GM21737 (cell line): ENCODE results near the gene TMEM266.
"Not testable (repeated sequence)": the region's sequence is repeated elsewhere in the genome, so short reads cannot be mapped to it uniquely, and the experiment has no call there.

Experiments
- ATAC-seq: cut with Tn5 transposase; IDR thresholded peaks from one replicate; pipeline ENCODE4 v1.9.1; 2021; ENCODE audit warnings: mild to moderate bottlenecking, moderate library complexity; ENCODE audit not compliant: unreplicated experiment

Gene TMEM266, protein sequence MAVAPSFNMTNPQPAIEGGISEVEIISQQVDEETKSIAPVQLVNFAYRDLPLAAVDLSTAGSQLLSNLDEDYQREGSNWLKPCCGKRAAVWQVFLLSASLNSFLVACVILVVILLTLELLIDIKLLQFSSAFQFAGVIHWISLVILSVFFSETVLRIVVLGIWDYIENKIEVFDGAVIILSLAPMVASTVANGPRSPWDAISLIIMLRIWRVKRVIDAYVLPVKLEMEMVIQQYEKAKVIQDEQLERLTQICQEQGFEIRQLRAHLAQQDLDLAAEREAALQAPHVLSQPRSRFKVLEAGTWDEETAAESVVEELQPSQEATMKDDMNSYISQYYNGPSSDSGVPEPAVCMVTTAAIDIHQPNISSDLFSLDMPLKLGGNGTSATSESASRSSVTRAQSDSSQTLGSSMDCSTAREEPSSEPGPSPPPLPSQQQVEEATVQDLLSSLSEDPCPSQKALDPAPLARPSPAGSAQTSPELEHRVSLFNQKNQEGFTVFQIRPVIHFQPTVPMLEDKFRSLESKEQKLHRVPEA

DNA sequence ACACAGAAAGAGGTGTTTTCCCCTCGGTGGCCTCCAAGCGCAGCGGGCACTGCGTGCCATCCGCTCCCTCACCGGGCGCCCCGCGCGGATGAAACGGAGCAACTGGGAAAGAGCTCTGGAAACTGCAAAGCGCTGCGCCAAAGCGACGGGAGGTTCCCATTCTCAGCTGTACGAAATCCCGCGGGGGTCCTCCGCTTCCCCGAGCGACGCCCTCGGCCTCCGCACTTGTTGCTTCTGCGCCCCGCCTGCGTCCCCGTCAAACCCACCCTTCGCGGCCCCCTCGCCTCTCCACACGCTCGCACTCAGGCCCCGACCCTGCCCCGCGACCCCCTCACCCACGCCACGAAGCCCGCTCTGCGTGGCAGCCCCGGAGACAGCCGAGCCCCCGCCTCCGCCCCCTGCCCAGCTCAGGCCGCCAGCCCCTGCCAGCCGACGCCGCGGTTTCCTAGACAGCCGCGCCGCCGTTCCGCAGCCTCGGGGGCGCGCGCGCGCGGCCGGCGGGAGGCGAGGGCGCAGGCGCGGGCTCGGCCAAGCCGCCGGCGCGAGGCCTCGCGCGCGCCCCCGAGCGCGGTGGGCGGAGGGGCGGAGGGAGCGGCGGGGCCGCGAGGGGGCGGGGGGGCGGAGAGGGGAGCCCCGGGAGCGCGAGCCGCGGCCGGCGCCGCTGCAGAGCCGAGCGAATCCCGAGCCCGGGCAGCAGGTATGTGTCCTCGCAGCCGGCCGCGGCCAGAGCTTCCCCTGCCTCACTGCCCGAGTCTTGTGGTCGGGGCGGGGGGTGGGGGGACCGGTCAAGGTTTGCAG, at the start of gene TMEM266:
Gene TMEM266 (plus strand): TSS at position 666 of the 798 bp plus-strand sequence. CDS start 74,279 bp downstream, outside the sequence.
- ATAC-seq, result no peak

DNA sequence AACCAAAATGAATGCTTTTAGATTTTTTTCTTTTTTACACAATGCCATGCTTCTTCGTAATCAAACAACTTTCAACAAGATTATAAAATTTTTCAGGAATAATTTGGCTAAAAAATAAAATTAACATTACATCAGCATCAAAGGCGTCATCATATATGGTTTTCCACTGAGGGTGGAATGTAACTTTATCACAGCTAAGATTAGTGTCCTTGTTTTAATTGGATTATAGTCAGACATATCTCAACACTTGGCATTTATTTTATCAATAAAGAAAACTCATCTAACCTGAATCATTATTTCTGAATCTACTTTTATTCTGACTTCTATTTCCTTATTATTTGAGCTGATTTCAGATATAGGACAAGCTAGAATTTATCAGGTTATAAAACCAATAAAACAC, 49.2 kb upstream of the TMEM266 start:
- ATAC-seq, result no peak

DNA sequence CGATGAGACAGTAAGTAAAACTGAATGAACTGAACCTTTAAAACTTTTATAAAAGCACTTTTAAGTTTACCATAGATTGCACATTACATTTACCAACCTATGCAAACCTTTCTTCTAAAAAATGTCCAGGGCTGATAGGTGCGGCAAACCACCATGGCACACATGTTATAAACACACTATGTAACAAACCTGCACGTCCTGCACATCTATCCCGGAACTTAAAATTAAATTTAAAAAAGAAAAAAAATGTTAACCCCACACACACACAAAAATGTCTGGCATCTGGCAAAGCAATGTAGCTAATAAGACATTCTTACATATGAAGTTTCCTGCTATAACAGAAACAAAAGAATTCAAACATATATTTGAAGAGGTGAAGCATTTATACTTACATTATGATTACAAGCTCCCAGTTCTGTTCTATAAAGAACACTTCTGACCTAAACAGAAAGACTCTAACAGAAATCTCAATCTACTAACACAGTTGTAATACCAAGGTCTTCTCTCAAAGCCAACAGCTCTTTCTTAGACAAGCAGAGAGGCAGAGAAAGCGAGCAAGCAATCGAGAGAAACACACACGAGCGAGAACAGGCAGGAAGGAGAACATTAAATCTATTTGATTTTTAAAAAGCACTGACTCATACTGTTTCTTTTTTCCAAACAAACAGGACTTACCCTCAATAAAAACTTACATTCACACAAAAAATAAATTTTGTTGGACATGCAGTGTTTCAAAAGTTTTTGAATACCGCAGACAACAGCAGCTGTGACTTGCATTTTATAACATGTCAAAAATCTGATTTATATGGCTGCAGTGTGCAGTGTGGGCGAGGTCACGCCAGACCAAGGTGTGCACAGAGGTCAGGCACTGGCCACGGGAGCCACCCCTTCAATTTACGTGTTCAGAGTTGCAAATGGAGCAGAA, 47.9 kb upstream of the TMEM266 start, which contains the start of gene NRG4:
Gene NRG4 (minus strand): TSS at position 798 of the 925 bp plus-strand sequence. CDS start 1,194 bp downstream, outside the sequence.
- ATAC-seq, result no peak

DNA sequence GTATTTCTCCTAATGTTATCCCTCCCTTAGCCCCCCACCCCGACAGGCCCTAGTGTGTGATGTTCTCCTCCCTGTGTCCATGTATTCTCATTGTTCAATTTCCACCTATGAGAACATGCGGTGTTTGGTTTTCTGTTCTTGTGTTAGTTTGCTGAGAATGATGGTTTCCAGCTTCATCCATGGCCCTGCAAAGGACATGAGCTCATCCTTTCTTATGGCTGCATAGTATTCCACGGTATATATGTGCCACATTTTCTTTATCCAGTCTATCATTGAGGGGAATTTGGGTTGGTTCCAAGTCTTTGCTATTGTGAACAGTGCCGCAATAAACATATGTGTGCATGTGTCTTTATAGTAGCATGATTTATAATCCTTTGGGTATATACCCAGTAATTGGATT, 46.3 kb upstream of the TMEM266 start:
- ATAC-seq, result not testable (repeated sequence)

DNA sequence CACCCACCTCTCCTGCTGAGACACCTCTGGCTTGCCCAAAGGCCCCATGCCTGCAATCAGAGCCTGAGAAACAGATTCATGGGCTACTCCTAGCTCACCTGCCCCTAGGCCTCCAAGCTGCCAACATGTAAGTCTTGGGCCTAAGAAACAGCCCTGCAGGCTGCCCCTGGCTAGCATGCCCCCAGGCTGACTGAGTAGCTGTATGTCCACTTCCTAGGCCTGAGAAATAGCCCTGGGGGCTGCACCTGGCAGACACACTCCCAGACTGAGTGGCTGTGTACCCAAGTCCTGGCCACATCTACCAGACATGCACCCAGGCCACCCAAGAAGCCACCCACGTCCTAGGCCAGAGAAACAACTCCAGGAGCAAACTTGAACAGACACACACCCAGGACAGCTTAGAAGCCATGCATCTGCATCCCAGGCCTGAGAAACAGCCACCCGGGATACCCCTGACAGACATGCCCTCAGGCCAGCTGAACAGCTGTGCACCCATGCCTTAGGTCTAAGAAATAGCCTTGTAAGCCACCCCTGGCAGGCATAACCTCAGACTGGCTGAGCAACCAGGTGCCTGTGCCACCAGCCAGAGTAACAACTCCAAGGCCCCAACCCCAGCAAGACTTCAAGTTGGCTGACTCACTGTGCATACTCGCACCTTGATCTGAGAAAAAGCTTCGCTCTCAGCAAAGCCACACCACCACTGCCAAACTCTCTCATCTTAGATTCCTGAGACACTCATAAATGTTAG, 35.6 kb upstream of the TMEM266 start:
- ATAC-seq, result no peak

DNA sequence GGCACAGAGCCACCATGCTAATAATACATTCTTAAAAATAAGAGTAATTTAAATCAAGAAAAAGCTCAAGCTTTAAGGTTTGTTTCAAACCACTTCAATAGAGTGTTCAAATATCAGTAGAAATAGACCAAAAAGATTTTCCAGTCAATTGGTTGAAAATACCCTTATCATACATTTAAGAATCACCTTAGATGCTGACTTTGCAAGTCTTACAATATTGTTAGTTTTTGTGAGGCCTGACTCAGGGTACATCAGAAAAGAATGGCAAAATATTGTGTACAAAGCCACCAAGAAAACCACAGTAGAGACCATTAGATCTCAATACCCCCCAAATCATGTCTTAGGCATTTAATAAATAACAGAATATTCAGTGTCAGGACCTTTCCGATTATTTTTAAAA, 27.7 kb upstream of the TMEM266 start:
- ATAC-seq, result no peak

DNA sequence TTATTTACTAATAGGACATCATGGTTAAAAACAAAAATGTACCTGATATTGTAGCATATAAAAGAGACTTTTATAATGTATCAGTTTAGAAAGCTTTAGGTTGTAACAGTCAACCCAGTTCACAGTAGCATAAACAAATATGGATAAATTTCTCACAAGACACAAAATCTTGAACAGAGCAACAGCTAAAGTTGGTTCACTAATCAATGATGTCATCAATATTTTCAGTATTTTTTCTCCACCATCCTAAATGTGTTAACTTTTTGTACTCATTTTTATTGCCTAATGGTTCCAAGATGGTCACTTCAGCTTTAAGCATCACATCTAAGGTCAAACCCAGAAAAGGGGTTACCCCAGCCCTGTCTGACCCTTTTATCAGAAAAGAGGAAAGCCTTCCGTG, 26.3 kb upstream of the TMEM266 start:
- no peak for ATAC-seq

DNA sequence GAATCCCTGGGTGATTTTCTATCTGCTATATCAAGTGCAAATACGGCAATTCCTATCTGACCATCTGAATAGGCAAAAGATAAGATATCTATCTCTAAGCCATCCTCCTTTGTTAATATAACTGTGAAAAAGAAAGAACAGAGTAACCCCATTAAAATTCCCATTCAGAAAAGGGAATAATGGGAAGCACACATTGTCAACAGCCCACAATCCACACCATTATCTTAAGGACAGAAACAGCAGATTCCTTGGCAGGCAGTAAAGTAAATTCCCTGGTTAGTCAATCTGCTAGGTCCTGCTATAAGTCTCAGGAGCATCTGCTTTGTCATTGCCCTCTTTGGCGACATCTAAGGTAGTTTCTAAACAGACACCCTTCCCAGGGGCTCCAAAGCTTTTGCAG, 25.7 kb upstream of the TMEM266 start:
- ATAC-seq, result no peak

DNA sequence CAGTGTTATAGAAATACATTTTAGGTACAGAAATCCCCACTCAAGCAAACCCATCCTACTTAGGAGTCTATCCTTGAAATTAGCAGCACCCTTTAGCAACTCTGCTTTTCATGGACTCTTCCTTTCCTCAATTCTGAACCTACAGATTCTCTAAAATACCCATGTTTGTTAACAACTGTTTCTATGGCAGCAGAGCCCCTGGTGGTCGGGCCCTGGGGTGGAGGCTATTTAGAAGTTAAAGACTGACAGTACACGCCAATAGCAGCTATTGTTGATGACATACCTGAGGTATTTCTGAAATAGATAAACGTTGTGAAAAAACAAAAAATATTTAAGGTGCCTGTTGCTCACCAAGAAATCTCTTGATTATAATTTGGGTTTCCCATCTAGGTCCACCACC, 24.2 kb upstream of the TMEM266 start:
- no peak for ATAC-seq

DNA sequence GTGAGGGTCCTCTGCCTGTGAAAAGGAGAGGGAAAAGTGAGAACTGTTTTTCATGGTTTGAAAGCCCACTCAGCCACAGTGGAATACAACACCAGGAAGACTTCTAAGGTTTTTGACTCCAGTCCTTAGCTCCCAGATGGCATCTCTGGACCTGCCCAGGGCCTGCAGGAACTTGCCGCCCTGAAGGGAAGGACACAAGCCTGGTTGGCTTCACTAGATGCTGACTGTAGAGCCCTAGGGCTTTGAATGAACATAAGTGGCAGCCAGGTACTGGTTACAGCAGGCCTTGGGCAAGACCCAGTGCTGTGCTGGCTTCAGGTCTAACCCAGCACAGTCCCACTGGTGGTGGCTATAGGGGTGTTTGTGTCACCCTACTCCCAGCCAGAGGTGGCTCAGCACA, 21.3 kb upstream of the TMEM266 start:
- no peak for ATAC-seq

DNA sequence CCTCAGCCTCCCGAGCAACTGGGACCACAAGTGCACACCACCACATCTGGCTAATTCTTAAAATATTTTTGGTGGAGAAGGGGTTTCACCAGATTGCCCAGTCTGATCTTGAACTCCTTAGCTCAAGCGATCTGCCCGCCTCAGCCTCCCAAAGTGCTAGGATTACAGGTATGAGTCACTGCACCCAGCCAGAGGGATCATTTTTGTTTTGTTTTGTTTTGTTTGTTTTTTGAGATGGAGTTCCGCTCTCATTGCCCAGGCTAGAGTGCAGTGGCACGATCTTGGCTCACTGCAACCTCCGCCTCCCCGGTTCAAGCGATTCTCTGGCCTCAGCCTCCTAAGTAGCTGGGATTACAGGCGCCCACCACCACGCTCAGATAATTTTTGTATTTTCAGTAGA, 5.6 kb upstream of the TMEM266 start:
- not testable (repeated sequence) for ATAC-seq

DNA sequence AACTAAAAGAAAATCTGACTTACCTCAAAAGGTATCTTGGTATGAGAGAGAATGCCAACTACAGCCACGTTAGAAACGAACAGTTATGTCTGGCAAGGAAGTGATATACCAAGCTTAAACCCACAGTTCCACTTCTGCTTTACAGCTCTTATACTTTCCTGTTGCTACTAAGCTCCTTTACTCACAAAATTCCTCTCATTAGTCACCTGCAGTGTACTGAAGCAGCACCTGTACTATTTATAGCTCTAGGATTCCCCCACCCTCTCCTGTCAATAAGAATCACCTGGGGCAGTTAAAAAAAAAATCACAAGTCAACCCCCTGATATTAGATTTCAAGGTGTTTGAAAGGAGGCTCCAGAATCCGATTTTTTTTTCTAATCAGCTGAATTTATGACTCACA, 2.9 kb upstream of the TMEM266 start:
- peak; percentile 55 for ATAC-seq

DNA sequence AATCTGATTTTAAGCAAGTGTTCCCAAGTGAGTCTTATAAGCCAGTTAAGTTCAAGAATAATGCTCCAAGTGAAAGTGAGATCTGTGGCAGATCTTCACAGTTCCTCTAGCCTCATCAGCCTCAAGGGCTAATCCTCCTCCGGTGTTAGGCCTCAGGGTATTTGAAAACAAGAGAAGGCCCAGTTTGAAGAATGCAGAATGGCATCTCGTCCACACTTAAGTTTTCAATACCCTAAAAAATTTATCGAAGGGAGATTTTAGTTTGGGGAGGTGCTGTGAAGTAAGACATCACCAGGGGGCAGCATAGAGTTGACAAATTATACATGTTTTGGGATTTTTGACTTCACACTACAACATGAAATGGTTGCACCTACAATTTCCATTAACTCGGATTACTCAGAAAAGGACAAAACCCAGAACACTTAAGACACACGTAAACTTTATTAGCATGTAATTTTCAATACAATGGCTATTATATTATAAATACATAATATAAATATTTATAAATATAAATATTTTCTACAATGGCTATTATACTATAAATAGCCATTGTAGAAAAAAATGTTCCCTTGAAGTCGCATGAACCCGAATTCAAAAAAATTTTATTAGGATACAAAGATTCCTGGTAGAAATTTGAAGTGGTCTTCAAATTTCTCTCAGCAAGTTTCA, 2.3 kb upstream of the TMEM266 start:
- ATAC-seq, result peak; percentile 27

DNA sequence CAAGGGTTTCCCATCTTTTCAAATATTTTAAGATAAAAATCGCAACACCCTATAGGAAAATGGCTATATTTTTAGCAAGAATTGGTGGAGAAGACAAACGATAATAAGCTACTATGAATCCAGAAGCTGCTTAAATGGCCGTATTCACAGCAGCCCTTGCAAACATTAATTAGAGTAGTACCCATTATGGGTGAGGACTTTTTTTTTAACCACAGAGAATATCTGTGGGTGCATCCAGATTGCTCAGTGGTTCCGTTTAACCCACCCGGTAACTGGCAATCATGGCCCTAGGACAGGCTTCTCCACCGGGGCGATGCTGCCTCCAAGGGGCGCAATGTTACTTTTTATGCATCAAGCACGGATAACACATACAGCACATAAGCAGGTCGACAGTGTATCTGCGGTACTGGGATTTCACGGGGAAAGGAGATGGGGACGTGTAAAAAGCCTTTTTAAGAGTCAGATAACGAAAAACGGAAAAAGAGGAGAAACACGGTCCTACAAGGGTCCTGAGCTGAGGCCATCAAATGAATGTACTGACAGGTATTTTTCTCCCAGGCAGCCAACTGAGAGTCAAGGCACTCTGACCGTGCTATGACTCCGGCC, 968 bp upstream of the TMEM266 start:
- ATAC-seq, result no peak

DNA sequence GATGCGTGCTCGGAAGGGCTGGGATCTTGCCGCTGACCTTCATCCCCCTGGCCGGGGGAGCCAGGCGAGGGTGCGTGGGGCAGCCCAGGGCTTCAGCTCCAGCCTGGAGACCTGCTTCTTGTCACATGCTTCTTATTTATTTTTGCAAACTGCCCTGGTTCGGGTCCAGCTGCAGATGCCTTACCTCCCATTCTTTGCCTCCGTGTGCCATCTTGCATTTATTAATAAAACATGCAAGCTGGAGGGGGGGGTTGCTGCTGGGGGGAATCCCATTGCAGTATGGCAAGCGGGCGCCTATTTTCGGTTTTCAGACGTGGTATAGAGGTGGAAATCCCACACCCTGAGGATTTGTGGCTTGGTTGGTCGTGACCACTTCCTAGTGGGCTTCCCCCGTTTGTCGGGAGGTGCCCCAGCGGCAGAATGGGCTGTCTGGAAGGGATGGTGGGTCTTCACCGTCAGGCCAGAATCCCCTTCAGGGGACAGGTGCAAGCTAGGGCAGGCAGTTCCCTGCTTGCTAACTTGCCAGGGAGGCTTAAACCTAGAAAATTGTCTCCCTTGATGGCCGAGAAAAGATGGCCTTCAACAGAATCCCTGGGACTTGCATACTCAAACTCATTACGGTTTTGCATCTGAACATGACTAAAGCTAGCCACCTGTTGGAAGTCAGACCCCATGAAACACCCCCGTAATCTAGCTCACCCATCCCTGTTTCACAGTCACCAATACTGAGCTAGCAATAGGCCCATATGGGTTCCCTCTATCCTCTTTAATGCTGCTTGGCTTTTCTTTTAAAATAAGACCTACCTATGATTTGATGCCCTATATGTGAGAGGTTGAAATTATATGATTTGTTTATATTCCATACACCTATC, 569 bp downstream of the TMEM266 start:
- ATAC-seq, result no peak

DNA sequence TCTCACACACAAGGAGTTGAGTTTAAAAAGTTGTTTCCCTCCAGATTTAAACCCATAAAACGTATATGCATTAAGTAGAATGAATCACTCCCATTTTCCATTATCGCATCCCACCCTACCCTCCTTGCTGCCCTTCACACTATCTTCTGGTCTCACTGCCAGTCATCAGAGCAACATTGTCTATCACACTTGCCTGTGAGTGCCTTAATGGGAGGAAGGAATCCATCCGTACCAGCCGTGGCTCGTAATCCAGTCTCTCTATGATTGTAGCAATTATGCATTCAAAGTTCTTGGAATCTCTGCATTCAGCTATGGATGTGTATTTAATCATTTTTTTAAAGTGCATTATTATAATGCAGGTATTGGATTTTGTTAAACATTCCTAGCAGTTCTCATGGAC, 1.9 kb downstream of the TMEM266 start:
- no peak for ATAC-seq

DNA sequence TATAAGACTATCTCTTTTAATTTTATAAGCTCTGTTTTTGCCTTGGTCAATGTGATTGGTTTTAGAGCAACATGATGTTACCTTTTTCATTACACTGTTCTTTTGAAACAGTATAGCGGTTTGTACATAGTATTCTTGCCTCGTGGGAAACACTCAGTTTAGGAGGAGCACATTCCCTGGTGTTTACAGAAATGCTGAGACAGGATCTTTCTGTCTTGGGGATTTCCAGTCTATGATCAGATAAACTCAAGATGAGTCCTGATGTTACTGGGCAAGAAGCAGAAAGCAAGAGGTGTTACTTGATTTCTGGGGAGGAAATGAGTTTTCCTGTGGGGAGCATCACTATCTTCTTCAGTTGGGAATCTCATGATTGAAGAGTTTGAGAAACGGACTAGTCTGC, 2.5 kb downstream of the TMEM266 start:
- no peak for ATAC-seq

DNA sequence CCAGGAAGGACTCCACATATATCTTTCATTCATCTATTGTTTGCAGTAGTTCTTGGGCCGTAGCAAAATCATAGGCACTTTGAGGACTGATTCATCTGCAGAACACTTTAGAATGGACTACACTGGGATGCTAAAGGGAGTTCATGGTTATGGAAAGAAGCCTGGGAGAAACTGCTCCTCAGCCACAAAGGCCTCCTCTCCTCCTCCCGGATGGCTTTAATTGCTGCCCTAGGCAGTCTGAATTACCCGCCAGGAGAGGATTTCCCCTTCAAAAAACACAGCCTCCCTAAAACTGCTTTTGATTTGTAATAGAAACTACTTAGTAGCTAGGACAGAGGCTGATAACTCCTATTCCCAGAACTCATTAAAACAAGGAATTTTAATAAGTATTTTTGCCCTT, 4.6 kb downstream of the TMEM266 start:
- no peak for ATAC-seq
